WTC11 (cell line): ENCODE data around the gene KCNMB4. TPM values are rescaled to one million over a fixed set of nuclear protein-coding genes. Genes with fewer than 3 reads are reported as not detected.

Experiments used
- ATAC-seq: fragments of 200-7000 bp; cut with Tn5 transposase; 2 replicates; pipeline ENCODE4 v1.10.0; 2021; ENCODE audit warnings: mild to moderate bottlenecking, moderate library complexity
- CTCF ChIA-PET: fragments of 300-600 bp; sonication (Branson Sonifier 250); formaldehyde crosslinking; loops from one replicate; lab custom pipeline; 2021; ENCODE audit warnings: antibody characterized with exemption; lab: Charles Lee
- POLR2A ChIA-PET: fragments of 350-600 bp; sonication (Branson Sonifier 250); formaldehyde crosslinking; loops from one replicate; lab custom pipeline; 2021; ENCODE audit warnings: antibody characterized with exemption; lab: Charles Lee
- DNase-seq: peaks from one replicate; pipeline ENCODE4 v3.0.0; 2021; ENCODE audit warnings: low spot score
- H3K27ac Mint-ChIP-seq: 2 replicates; pipeline ENCODE4 v1.8.0; 2021; ENCODE audit warnings: mixed read lengths
- H3K27me3 Mint-ChIP-seq: 2 replicates; pipeline ENCODE4 v1.8.0; 2021; ENCODE audit warnings: low read depth, mild to moderate bottlenecking, moderate library complexity, mixed read lengths
- H3K36me3 Mint-ChIP-seq: 2 replicates; pipeline ENCODE4 v1.8.0; 2021; ENCODE audit warnings: mixed read lengths
- H3K4me1 Mint-ChIP-seq: 2 replicates; pipeline ENCODE4 v1.8.0; 2022; ENCODE audit warnings: mixed read lengths
- H3K4me3 Mint-ChIP-seq: 2 replicates; pipeline ENCODE4 v1.8.0; 2021; ENCODE audit warnings: mild to moderate bottlenecking, moderate library complexity, mixed read lengths
- H3K9me3 Mint-ChIP-seq: 2 replicates; pipeline ENCODE4 v1.8.0; 2021; ENCODE audit warnings: mixed read lengths
- CBFB ChIP-seq: sonication (generic); formaldehyde crosslinking; IDR thresholded peaks from 2 replicates; pipeline ENCODE4 v1.8.1; 2022; ENCODE audit warnings: mild to moderate bottlenecking, low read depth, missing genetic modification reagents
- CREM ChIP-seq: sonication (generic); formaldehyde crosslinking; IDR thresholded peaks from 2 replicates; pipeline ENCODE4 v1.8.1; 2022; ENCODE audit warnings: mild to moderate bottlenecking, missing genetic modification reagents, moderate library complexity
- ESRRA ChIP-seq: sonication (generic); formaldehyde crosslinking; IDR thresholded peaks from 2 replicates; pipeline ENCODE4 v1.8.1; 2022; ENCODE audit warnings: mild to moderate bottlenecking, missing genetic modification reagents, borderline replicate concordance
- NR1H2 ChIP-seq: sonication (generic); formaldehyde crosslinking; IDR thresholded peaks from 2 replicates; pipeline ENCODE4 v1.9.0; 2021; ENCODE audit warnings: mild to moderate bottlenecking, moderate library complexity, missing genetic modification reagents
- NR3C1 ChIP-seq: sonication (generic); formaldehyde crosslinking; conservative IDR thresholded peaks from 2 replicates; pipeline ENCODE4 v1.8.1; 2023; ENCODE audit warnings: low read depth, mild to moderate bottlenecking, missing genetic modification reagents
- PRRX2 ChIP-seq: fragments of 250-450 bp; sonication (Bioruptor Pico); IDR thresholded peaks from 2 replicates; pipeline ENCODE4 v1.8.0; 2021; ENCODE audit warnings: mild to moderate bottlenecking
- TP53 ChIP-seq: sonication (generic); formaldehyde crosslinking; IDR thresholded peaks from 2 replicates; pipeline ENCODE4 v1.8.1; 2023; ENCODE audit warnings: mild to moderate bottlenecking, missing genetic modification reagents
- ZNF138 ChIP-seq: sonication (generic); formaldehyde crosslinking; conservative IDR thresholded peaks from 2 replicates; pipeline ENCODE4 v1.8.1; 2022; ENCODE audit warnings: mild to moderate bottlenecking, moderate library complexity, missing genetic modification reagents
- ZNF219 ChIP-seq: sonication (generic); formaldehyde crosslinking; IDR thresholded peaks from 2 replicates; pipeline ENCODE4 v1.8.0; 2023; ENCODE audit warnings: missing genetic modification reagents, mild to moderate bottlenecking, borderline replicate concordance
- ZNF423 ChIP-seq: fragments of 250-450 bp; sonication (Bioruptor Pico); IDR thresholded peaks from 2 replicates; pipeline ENCODE4 v2.1.2; 2022; ENCODE audit warnings: mild to moderate bottlenecking, moderate library complexity
- total RNA-seq: library from RNA; stranded (reverse); gene quantifications from 3 replicates; pipeline ENCODE4 v1.2.3, GENCODE V29; 2021
- TF ChIP-seq, protein P1 (sequence below): sonication (generic); formaldehyde crosslinking; conservative IDR thresholded peaks from 2 replicates; pipeline ENCODE4 v1.8.1; 2022; ENCODE audit warnings: mild to moderate bottlenecking, missing genetic modification reagents
- TF ChIP-seq, protein P2 (sequence below): fragments of 200-600 bp; IDR thresholded peaks from 2 replicates; pipeline ENCODE4 v1.8.0; 2022; ENCODE audit warnings: antibody characterized with exemption
- TF ChIP-seq, protein P3 (sequence below): sonication (generic); formaldehyde crosslinking; IDR thresholded peaks from 2 replicates; pipeline ENCODE4 v1.8.0; 2022; ENCODE audit warnings: mild to moderate bottlenecking, missing genetic modification reagents
- TF ChIP-seq, protein P4 (sequence below): sonication (generic); formaldehyde crosslinking; IDR thresholded peaks from 2 replicates; pipeline ENCODE4 v1.8.1; 2023; ENCODE audit warnings: mild to moderate bottlenecking, missing genetic modification reagents, borderline replicate concordance
- TF ChIP-seq, protein P5 (sequence below): sonication (generic); formaldehyde crosslinking; IDR thresholded peaks from 2 replicates; pipeline ENCODE4 v1.8.0; 2023; ENCODE audit warnings: missing genetic modification reagents
- TF ChIP-seq, protein P6 (sequence below): sonication (generic); formaldehyde crosslinking; IDR thresholded peaks from 2 replicates; pipeline ENCODE4 v1.8.0; 2022; ENCODE audit warnings: mild to moderate bottlenecking, missing genetic modification reagents
- TF ChIP-seq, protein P7 (sequence below): fragments of 250-450 bp; sonication (Bioruptor Pico); IDR thresholded peaks from 2 replicates; pipeline ENCODE4 v2.1.2; 2022; ENCODE audit warnings: mild to moderate bottlenecking, moderate library complexity

Gene KCNMB4
- total RNA-seq, 1 experiment from 2014 or later: 23.3 TPM

DNA sequence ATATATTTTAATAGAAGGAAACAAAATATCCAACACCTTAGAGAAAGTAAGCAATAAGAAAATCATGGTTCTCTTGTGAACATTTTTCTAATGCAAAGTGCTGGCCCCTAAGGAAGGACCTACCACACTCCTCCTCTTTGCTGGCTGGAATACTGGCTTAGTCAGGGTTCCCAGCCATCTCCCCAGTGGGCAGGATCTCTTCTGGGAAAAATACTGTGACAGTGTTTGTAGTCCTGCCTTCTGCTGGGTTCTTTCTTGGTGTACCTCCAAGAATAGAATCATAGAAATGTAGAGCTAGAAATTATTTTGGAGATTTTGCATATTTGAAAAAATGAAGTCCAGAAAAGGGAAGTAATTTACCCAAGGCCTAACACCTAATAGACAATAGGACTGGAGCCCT is 31.9 kb downstream of the KCNMB4 start:
- TF ChIP-seq, protein P1, sequence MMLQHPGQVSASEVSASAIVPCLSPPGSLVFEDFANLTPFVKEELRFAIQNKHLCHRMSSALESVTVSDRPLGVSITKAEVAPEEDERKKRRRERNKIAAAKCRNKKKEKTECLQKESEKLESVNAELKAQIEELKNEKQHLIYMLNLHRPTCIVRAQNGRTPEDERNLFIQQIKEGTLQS: no peak
- TF ChIP-seq NR1H2 (CRISPR knock-in tag) (no peak), ZNF219 (no peak)
- TF ChIP-seq, protein P2, sequence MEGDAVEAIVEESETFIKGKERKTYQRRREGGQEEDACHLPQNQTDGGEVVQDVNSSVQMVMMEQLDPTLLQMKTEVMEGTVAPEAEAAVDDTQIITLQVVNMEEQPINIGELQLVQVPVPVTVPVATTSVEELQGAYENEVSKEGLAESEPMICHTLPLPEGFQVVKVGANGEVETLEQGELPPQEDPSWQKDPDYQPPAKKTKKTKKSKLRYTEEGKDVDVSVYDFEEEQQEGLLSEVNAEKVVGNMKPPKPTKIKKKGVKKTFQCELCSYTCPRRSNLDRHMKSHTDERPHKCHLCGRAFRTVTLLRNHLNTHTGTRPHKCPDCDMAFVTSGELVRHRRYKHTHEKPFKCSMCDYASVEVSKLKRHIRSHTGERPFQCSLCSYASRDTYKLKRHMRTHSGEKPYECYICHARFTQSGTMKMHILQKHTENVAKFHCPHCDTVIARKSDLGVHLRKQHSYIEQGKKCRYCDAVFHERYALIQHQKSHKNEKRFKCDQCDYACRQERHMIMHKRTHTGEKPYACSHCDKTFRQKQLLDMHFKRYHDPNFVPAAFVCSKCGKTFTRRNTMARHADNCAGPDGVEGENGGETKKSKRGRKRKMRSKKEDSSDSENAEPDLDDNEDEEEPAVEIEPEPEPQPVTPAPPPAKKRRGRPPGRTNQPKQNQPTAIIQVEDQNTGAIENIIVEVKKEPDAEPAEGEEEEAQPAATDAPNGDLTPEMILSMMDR: no peak
- POLR2A ChIA-PET: no interaction called here
- no peak for ATAC-seq
- Mint-ChIP-seq H3K9me3 (no peaks in the 10 kb centered on the region), H3K27me3 (no peaks in the 10 kb centered on the region), H3K27ac (no peak overlapping the region), H3K4me3 (no peak overlapping the region), H3K4me1 (peaks cover 8% of the 10 kb centered on the region), H3K36me3 (peaks cover 43% of the 10 kb centered on the region)
- no peak for DNase-seq
- CTCF ChIA-PET: no interaction called here

DNA sequence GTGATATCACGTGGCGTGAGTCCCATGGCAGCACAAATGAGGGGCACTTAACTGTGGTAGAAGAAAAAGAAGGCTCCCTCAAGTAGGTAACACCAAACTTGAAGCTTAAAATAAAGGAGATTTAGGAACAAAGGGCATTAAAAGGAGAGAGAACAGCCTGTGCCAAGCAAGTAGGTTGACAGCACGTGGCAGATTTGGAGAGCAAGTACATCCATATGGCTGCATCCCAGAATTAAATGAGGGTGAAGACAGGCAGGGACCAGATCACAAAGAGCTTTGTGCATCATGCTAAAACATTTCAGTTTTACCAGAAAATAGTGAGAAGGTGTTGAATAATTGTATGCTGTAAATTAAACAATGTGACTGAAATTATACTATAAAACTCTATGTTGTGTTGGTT is 32.8 kb downstream of the KCNMB4 start:
- CTCF ChIA-PET: no interaction called here
- Mint-ChIP-seq H3K36me3 (peaks cover 46% of the 10 kb centered on the region), H3K27me3 (no peaks in the 10 kb centered on the region), H3K4me3 (no peak overlapping the region), H3K9me3 (no peaks in the 10 kb centered on the region), H3K27ac (no peak overlapping the region; the same call in 1 of the 2 replicates), H3K4me1 (peaks cover 2% of the 10 kb centered on the region)
- ATAC-seq: no peak
- no peak for TF ChIP-seq PRRX2
- no peak for TF ChIP-seq NR3C1 (CRISPR knock-in tag)
- TF ChIP-seq ESRRA: no peak
- TF ChIP-seq TP53 (CRISPR knock-in tag): no peak
- TF ChIP-seq, protein P3, sequence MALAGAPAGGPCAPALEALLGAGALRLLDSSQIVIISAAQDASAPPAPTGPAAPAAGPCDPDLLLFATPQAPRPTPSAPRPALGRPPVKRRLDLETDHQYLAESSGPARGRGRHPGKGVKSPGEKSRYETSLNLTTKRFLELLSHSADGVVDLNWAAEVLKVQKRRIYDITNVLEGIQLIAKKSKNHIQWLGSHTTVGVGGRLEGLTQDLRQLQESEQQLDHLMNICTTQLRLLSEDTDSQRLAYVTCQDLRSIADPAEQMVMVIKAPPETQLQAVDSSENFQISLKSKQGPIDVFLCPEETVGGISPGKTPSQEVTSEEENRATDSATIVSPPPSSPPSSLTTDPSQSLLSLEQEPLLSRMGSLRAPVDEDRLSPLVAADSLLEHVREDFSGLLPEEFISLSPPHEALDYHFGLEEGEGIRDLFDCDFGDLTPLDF (CRISPR knock-in tag): no peak
- TF ChIP-seq, protein P4, sequence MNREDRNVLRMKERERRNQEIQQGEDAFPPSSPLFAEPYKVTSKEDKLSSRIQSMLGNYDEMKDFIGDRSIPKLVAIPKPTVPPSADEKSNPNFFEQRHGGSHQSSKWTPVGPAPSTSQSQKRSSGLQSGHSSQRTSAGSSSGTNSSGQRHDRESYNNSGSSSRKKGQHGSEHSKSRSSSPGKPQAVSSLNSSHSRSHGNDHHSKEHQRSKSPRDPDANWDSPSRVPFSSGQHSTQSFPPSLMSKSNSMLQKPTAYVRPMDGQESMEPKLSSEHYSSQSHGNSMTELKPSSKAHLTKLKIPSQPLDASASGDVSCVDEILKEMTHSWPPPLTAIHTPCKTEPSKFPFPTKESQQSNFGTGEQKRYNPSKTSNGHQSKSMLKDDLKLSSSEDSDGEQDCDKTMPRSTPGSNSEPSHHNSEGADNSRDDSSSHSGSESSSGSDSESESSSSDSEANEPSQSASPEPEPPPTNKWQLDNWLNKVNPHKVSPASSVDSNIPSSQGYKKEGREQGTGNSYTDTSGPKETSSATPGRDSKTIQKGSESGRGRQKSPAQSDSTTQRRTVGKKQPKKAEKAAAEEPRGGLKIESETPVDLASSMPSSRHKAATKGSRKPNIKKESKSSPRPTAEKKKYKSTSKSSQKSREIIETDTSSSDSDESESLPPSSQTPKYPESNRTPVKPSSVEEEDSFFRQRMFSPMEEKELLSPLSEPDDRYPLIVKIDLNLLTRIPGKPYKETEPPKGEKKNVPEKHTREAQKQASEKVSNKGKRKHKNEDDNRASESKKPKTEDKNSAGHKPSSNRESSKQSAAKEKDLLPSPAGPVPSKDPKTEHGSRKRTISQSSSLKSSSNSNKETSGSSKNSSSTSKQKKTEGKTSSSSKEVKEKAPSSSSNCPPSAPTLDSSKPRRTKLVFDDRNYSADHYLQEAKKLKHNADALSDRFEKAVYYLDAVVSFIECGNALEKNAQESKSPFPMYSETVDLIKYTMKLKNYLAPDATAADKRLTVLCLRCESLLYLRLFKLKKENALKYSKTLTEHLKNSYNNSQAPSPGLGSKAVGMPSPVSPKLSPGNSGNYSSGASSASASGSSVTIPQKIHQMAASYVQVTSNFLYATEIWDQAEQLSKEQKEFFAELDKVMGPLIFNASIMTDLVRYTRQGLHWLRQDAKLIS (CRISPR knock-in tag): no peak
- POLR2A ChIA-PET: no interaction called here
- DNase-seq: no peak

DNA sequence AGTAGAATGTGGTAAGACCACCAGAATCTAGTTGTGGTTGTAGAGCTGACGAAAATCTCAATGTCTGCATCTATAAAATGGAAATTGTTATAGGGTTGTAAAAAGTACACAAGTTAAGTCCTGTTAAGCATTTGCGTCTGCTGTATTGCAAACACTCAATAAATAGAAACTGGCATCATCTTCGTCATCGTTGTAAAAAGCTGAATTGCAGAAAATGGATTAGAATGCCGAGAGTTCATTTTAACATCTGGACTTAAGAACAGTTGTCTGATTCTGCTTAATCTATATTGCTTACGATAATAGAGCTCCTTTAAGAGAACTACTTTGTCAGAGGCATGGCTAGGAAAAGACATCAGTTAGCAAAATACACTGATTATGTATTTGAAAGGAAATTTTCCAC is 33.2 kb downstream of the KCNMB4 start:
- H3K27me3 Mint-ChIP-seq: no peaks in the 10 kb centered on the region
- no peak overlapping the region for H3K4me3 Mint-ChIP-seq
- TF ChIP-seq CREM (CRISPR knock-in tag) (no peak), CBFB (CRISPR knock-in tag) (no peak), ZNF138 (CRISPR knock-in tag) (no peak), ZNF423 (no peak), TP53 (CRISPR knock-in tag) (no peak)
- TF ChIP-seq, protein P5, sequence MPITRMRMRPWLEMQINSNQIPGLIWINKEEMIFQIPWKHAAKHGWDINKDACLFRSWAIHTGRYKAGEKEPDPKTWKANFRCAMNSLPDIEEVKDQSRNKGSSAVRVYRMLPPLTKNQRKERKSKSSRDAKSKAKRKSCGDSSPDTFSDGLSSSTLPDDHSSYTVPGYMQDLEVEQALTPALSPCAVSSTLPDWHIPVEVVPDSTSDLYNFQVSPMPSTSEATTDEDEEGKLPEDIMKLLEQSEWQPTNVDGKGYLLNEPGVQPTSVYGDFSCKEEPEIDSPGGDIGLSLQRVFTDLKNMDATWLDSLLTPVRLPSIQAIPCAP (CRISPR knock-in tag): no peak
- TF ChIP-seq, protein P6, sequence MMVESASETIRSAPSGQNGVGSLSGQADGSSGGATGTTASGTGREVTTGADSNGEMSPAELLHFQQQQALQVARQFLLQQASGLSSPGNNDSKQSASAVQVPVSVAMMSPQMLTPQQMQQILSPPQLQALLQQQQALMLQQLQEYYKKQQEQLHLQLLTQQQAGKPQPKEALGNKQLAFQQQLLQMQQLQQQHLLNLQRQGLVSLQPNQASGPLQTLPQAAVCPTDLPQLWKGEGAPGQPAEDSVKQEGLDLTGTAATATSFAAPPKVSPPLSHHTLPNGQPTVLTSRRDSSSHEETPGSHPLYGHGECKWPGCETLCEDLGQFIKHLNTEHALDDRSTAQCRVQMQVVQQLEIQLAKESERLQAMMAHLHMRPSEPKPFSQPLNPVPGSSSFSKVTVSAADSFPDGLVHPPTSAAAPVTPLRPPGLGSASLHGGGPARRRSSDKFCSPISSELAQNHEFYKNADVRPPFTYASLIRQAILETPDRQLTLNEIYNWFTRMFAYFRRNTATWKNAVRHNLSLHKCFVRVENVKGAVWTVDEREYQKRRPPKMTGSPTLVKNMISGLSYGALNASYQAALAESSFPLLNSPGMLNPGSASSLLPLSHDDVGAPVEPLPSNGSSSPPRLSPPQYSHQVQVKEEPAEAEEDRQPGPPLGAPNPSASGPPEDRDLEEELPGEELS (CRISPR knock-in tag): no peak
- TF ChIP-seq, protein P7, sequence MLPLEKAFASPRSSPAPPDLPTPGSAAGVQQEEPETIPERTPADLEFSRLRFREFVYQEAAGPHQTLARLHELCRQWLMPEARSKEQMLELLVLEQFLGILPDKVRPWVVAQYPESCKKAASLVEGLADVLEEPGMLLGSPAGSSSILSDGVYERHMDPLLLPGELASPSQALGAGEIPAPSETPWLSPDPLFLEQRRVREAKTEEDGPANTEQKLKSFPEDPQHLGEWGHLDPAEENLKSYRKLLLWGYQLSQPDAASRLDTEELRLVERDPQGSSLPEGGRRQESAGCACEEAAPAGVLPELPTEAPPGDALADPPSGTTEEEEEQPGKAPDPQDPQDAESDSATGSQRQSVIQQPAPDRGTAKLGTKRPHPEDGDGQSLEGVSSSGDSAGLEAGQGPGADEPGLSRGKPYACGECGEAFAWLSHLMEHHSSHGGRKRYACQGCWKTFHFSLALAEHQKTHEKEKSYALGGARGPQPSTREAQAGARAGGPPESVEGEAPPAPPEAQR (CRISPR knock-in tag): no peak
- H3K9me3 Mint-ChIP-seq: no peaks in the 10 kb centered on the region
- no peaks in the 10 kb centered on the region for H3K4me1 Mint-ChIP-seq
- ATAC-seq (no peak), DNase-seq (no peak)
- H3K36me3 Mint-ChIP-seq: peaks cover 49% of the 10 kb centered on the region
- ChIA-PET POLR2A (no interaction called here), CTCF (no interaction called here)
- H3K27ac Mint-ChIP-seq: no peak overlapping the region
